ENCODE data around the gene OAS1.
A peak's percentile ranks its signal among the peaks of the same experiment; 100 is the strongest.

- TF ChIP-seq CTCF (optimal IDR thresholded peaks at IDR 0.05 in 1 of 3, IDR thresholded peaks at IDR 0.05 in 1 of 3, conservative IDR thresholded peaks at IDR 0.05 in 1 of 3; ENCODE audit: extremely low read depth in 1 of 3, insufficient read depth in 2 of 3, low read length in 3 of 3) (peak; percentile 68 to 78 (median 71)), EZH2 (IDR thresholded peaks at IDR 0.05; ENCODE audit: low read length) (no peak)
Observed at GRCh38 chr12:112900298-112901145, 6.2 kb upstream of the OAS1 start.
